HG03521 (cell line): ENCODE measurements around the gene C19orf81.

Experiments
- ATAC-seq: cut with Tn5 transposase; IDR thresholded peaks from one replicate; pipeline ENCODE4 v1.9.1; 2021; ENCODE audit warnings: mild to moderate bottlenecking, moderate library complexity; ENCODE audit not compliant: unreplicated experiment

C19orf81 gene

DNA sequence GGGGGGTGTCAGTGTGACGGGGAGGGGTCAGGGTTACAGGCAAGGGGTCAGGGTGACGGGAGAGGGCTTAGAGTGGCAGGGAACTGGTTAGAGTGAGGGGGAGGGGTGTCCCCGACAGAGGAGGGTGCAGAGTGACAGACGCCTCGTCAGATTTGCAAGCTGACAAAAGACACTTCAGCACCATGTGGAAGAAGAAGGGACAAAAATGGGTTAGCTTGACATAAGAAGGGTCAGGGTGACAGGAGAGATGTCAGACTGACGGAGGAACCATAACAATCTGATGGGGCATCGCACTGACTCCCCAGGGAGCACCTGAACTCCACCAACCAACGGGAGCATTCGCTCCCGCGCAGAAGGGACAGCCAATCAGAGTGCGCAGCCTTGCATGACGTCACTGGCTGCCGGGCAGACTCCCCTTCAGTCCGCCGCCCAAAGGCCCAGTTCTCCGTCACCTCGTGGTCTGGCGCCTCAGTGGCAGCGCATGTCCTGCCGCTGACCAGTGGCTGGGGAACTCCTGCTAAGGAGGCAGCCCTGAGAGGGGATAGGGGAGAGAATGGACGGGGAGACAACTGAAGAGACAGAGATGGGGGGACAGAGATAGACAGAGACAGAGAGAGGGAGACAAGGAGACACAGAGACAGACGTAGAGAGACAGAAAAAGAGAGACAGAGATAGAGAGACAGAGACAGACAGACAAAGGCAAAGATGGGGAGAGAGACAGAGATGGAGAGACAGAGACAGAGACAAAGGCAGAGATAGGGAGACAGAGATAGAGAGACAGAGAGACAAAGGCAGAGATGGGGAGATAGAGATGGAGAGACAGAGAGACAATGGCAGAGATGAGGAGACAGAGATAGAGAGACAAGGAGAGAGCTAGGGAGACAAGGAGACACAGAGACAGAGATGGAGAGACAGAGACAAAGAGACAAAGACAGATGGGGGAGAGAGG is 30.2 kb downstream of the C19orf81 start:
- ATAC-seq: no peak

- no peak for ATAC-seq
Observed at GRCh38 chr19:50686310-50687032, 37.2 kb downstream of the C19orf81 start.

DNA sequence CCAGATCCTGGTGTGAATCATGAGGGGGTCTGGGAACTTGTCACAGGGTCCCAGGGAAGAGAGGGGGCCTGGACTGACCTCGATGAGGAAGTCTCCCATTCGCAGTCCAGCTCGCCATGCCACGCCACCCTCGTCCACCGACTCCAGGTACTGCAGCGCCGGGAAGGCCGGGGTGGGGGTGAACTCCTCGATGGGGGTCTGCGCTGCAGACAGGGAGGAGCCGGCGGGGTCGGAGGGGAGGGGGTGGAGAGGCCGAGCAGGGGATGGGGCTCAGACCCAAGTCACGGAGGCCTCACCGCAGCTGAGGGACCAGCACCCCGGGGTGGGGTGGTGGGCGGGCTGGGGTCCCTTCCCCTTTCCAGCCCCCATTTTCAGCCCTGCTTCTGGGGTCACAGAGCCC is 39.5 kb downstream of the C19orf81 start:
- no peak for ATAC-seq

DNA sequence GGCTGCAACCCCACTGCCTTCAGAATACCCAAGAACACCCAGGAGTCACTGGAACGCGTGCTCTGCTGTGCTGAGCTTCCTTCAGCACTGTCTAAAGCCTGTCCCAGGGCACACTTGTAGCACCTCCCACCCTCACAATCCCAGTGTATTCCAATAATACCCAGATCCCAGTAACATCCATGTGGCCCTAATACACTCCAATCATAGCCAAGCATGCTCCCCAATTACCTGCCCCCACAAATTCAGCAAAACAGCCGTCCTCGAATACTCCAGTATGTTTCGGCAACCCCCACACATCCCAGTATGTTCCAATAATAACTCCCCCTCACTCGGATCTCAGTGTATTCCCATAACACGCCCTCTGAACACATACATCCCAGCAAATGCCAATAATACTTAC is 41.2 kb downstream of the C19orf81 start:
- no peak for ATAC-seq

- ATAC-seq: no peak
Observed at GRCh38 chr19:50693064-50693975, 44.1 kb downstream of the C19orf81 start.

GRCh38 chr19:50694815-50695145 is 45.5 kb downstream of the C19orf81 start:
- ATAC-seq: no peak

DNA sequence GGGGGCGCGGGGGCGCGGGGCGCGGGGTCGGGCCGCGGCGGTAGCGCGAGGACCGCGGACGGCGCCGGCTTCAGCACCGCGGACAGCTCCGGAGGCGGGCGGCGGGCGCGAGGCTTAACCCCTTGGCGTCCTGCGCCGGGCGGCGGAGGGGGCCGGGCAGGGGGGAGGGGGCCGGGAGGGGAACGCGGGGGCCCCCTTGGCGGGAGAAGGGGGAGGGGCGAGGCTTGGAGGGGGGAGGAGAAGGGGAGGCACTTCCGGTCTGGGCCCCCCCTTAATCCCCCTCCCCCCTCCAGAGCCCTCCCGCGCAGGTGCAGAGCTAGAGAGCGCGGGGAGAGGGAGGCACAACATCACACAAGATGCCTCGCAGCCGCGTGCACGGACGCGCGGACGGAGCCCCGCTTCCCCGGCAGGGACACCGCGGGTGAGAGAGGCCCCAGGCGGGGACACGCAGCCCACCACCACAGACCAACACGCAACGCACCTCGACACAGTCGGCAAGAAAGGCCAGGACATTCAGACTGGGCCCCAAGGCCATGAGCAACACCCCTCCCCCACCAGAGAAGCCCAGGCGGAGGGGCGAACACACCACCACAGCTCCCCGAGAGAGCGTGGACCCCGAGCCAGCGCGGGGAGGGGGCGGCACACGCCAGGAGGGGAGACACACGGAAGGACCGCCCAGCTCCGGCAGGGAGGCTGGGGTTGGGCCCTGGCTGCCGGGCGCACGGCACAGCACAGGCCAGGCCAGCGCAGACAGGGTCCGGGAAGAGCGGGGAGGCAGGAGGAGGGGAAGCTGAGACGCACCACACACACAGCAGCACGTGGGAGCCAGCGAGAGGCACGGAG is 46.2 kb downstream of the C19orf81 start:
- ATAC-seq: no peak

DNA sequence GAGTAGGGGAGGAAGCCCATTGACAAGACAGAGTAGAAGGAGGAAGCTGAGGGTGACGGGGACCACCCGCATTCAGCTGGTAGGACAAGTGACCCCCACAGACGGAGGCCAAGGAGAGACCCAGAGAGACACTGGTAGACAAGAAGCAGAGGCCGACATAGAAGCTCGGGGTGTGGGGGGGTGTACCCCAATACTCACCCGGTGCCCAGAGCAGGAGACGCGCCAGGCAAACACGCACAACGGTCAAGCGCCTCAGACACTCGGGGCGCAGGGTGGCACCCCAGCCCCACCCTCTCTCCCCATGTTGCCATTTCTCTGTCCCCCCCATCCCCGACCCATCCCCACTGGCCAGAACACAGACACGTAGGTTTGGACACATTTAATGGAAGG is 46.8 kb downstream of the C19orf81 start:
- ATAC-seq: no peak

- no peak for ATAC-seq
Observed at GRCh38 chr19:50697414-50698124, 48.3 kb downstream of the C19orf81 start.

- no peak for ATAC-seq
Observed at GRCh38 chr19:50701367-50701985, 52.2 kb downstream of the C19orf81 start.

- ATAC-seq: no peak
Observed at GRCh38 chr19:50702158-50702870, 53.1 kb downstream of the C19orf81 start.

GRCh38 chr19:50702871-50703829 is 53.9 kb downstream of the C19orf81 start:
- ATAC-seq: no peak

- ATAC-seq: no peak
Observed at GRCh38 chr19:50703915-50704796, 54.9 kb downstream of the C19orf81 start.

- ATAC-seq: no peak
Observed at GRCh38 chr19:50705422-50706019, 56.3 kb downstream of the C19orf81 start.

DNA sequence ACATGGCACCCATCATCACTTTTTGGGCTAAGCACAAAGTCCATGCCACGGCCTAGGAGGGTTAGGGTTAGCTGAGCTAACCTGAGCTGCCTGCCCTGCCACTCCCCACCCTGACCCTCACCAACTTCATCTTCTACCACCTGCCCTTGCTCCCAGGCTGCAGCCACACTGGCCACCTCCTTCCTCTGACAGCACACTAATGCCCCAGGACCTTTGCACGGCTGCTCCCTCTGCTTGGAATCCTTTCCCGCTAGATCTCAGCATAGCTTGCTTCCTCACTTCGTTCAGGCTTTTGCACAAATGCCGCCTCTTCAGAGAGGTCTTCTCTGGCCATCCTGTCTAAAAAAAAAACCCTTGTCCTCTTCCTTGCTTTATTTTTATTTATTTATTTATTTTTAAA is 57.1 kb downstream of the C19orf81 start:
- ATAC-seq: no peak
